Astrocyte of the spinal cord (primary cell): ENCODE results near the gene ZBTB20.

Source experiments
- DNase-seq: peaks from one replicate; pipeline ENCODE4 v3.0.0; 2011; ENCODE audit warnings: low read depth, low spot score
- H3K4me3 ChIP-seq: 2 replicates; pipeline ENCODE4 v1.5.1; 2011; ENCODE audit warnings: low read depth, mild to moderate bottlenecking, low read length, moderate library complexity
- CTCF ChIP-seq: IDR thresholded peaks from 2 replicates; pipeline ENCODE4 v1.5.1; 2012; ENCODE audit warnings: low read depth, mild to moderate bottlenecking, low read length, inconsistent platforms
- in situ Hi-C: cut with HindIII; loops from 2 replicates; pipeline ENCODE4 v1.10.0; 2017; ENCODE audit warnings: low sequenced_read_pairs

Gene ZBTB20

GRCh38 chr3:114714957-114715460, 432.1 kb downstream of the ZBTB20 start:
- no peak overlapping the region for H3K4me3 ChIP-seq
- DNase-seq, result no peak
- in situ Hi-C loops, result no loop called here
- TF ChIP-seq CTCF, result no peak

- DNase-seq, result no peak
- in situ Hi-C loops, result no loop called here
- no peak overlapping the region for H3K4me3 ChIP-seq
Observed at GRCh38 chr3:114714237-114714636, 432.9 kb downstream of the ZBTB20 start.

GRCh38 chr3:114712728-114713492, 434.2 kb downstream of the ZBTB20 start:
- in situ Hi-C loops, result no loop called here
- no peak overlapping the region for H3K4me3 ChIP-seq
- TF ChIP-seq CTCF, result no peak
- no peak for DNase-seq

More at GRCh38 chr3:114714237-114714636, 432.9 kb downstream of the ZBTB20 start:
- TF ChIP-seq CTCF, result no peak

GRCh38 chr3:114711321-114711886, 435.7 kb downstream of the ZBTB20 start:
- no peak for TF ChIP-seq CTCF
- DNase-seq, result no peak
- H3K4me3 ChIP-seq, result no peak overlapping the region
- in situ Hi-C loops, result no loop called here

- DNase-seq, result peak; percentile 33
- no peak for TF ChIP-seq CTCF
- no peak overlapping the region for H3K4me3 ChIP-seq
- in situ Hi-C loops, result no loop called here
Observed at GRCh38 chr3:114709102-114709501, 438.0 kb downstream of the ZBTB20 start.

- no peak overlapping the region for H3K4me3 ChIP-seq
- no peak for TF ChIP-seq CTCF
- in situ Hi-C loops, result no loop called here
- no peak for DNase-seq
Observed at GRCh38 chr3:114707252-114707860, 439.7 kb downstream of the ZBTB20 start.
